ENCODE data around the gene FTCD. TPM values are rescaled to one million over a fixed set of nuclear protein-coding genes. Genes with fewer than 3 reads are reported as not detected.

Gene FTCD
- total and polyA plus RNA-seq, 9 of the 15 experiments (the other 6 are each of a cell fraction or from before 2014, with no cell fraction given), result 0.11 to 1.6 (median 0.67) TPM; not detected in 5

- TF ChIP-seq ELK1 (CRISPR knock-in tag; IDR thresholded peaks at IDR 0.05) (no peak), SLC30A9 (CRISPR knock-in tag; IDR thresholded peaks at IDR 0.05) (no peak), RUNX1 (IDR thresholded peaks at IDR 0.05; ENCODE audit: low read depth) (no peak), HEY1 (CRISPR knock-in tag; IDR thresholded peaks at IDR 0.05; ENCODE audit: borderline replicate concordance) (no peak), RNF219 (CRISPR knock-in tag; IDR thresholded peaks at IDR 0.05) (no peak), PTTG1 (tag; IDR thresholded peaks at IDR 0.05; ENCODE audit: low read depth) (no peak), CEBPG (CRISPR knock-in tag; IDR thresholded peaks at IDR 0.05) (peak; percentile 71; the same call in 1 of the 2 replicates), CEBPG (tag; conservative IDR thresholded peaks at IDR 0.05 in 1 of 2, IDR thresholded peaks at IDR 0.05 in 1 of 2) (peak in 1 of 2 experiments; percentile 94; a peak in 3 of 4 replicates), FOXJ2 (tag; IDR thresholded peaks at IDR 0.05) (0 out of 2 replicates have a peak, but pooled peaks have one; percentile 31), ZNF785 (CRISPR knock-in tag; IDR thresholded peaks at IDR 0.05) (no peak), HDAC8 (tag; IDR thresholded peaks at IDR 0.05) (0 out of 2 replicates have a peak, but pooled peaks have one; percentile 22), MED1 (CRISPR knock-in tag; IDR thresholded peaks at IDR 0.05; ENCODE audit: borderline replicate concordance) (no peak), ARID3A (IDR thresholded peaks at IDR 0.05; ENCODE audit: borderline replicate concordance, low read depth, low read length) (peak; percentile 94; the same call in 1 of the 2 replicates), BRD9 (IDR thresholded peaks at IDR 0.05; ENCODE audit: low read depth, partially characterized antibody) (peak; percentile 31), HMG20B (CRISPR knock-in tag; IDR thresholded peaks at IDR 0.05) (no peak), ZNF224 (CRISPR knock-in tag; IDR thresholded peaks at IDR 0.05) (no peak), CHAMP1 (IDR thresholded peaks at IDR 0.05) (no peak), LARP7 (IDR thresholded peaks at IDR 0.05) (no peak), ZNF830 (CRISPR knock-in tag; IDR thresholded peaks at IDR 0.05) (0 out of 2 replicates have a peak, but pooled peaks have one; percentile 38), SETDB1 (IDR thresholded peaks at IDR 0.05; ENCODE audit: low read length) (no peak), EP400 (IDR thresholded peaks at IDR 0.05) (peak; percentile 48; the same call in 1 of the 2 replicates)
Measured at GRCh38 chr21:46184625-46185555, 29.5 kb upstream of the FTCD start (continued).
